ENCODE data around the gene FILIP1.

DNA sequence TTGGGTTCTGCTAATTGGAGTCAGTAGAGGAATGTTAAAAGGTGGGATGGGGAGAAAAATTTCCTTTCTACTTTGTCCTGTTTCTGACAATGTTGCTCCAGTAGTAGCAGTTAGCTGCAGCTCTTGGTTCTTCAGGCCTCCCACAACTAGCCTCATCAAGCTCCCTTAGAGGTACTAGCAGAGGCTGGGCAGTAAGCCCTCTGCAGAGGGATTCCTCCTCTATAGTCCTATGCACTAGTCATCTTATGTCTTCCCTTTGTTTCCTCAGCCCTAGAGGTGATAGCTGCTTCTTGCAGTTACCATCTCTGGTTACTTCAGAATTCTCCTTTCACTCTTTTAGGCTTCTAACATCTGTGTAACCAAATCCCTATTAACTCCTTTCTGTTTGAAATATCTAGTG lies 99.8 kb downstream of the FILIP1 start:
- no peak for TF ChIP-seq TAF1 (IDR thresholded peaks at IDR 0.05; ENCODE audit: borderline replicate concordance, insufficient read depth, low read length)
- no peak for TF ChIP-seq SIN3A (IDR thresholded peaks at IDR 0.05; ENCODE audit: borderline replicate concordance, insufficient read depth, low read length)
- TF ChIP-seq, protein P1, sequence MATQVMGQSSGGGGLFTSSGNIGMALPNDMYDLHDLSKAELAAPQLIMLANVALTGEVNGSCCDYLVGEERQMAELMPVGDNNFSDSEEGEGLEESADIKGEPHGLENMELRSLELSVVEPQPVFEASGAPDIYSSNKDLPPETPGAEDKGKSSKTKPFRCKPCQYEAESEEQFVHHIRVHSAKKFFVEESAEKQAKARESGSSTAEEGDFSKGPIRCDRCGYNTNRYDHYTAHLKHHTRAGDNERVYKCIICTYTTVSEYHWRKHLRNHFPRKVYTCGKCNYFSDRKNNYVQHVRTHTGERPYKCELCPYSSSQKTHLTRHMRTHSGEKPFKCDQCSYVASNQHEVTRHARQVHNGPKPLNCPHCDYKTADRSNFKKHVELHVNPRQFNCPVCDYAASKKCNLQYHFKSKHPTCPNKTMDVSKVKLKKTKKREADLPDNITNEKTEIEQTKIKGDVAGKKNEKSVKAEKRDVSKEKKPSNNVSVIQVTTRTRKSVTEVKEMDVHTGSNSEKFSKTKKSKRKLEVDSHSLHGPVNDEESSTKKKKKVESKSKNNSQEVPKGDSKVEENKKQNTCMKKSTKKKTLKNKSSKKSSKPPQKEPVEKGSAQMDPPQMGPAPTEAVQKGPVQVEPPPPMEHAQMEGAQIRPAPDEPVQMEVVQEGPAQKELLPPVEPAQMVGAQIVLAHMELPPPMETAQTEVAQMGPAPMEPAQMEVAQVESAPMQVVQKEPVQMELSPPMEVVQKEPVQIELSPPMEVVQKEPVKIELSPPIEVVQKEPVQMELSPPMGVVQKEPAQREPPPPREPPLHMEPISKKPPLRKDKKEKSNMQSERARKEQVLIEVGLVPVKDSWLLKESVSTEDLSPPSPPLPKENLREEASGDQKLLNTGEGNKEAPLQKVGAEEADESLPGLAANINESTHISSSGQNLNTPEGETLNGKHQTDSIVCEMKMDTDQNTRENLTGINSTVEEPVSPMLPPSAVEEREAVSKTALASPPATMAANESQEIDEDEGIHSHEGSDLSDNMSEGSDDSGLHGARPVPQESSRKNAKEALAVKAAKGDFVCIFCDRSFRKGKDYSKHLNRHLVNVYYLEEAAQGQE (IDR thresholded peaks at IDR 0.05; ENCODE audit: insufficient read depth in 1 of 2, low read depth in 2 of 2, low read length in 2 of 2): no peak
- TF ChIP-seq POLR2AphosphoS5 (IDR thresholded peaks at IDR 0.05; ENCODE audit: low read depth, low read length): no peak

Data from PFSK-1 (cell line).